HG02884 (cell line): ENCODE results near the gene TNS1.
"Not testable (repeated sequence)": the region's sequence is repeated elsewhere in the genome, so short reads cannot be mapped to it uniquely, and the experiment has no call there.

ENCODE experiments used
- ATAC-seq: cut with Tn5 transposase; IDR thresholded peaks from one replicate; pipeline ENCODE4 v1.9.1; 2021; ENCODE audit warnings: mild to moderate bottlenecking, moderate library complexity; ENCODE audit not compliant: unreplicated experiment

TNS1 gene

DNA sequence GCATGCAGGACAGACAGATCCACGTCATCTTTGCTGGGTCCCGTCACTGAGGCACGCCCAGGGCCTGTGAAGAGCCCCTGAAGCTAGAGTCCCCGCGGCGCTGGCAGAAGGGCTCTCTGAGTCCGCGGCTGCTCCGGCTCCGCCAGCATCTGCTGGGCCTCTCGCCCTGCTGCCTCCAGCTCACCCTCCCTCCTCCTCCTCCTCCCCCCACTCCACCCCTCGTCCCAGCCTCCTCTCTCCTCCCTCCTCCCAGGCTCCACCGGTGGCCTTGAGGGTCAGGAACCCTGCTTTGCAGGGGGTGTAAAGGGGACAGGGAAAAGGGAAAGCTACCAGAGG lies at the start of gene TNS1:
Gene TNS1, minus strand, starts transcription at position 151 of the 336 bp plus-strand sequence. Its CDS starts 123 bp downstream, at position 28.
- ATAC-seq: no peak

DNA sequence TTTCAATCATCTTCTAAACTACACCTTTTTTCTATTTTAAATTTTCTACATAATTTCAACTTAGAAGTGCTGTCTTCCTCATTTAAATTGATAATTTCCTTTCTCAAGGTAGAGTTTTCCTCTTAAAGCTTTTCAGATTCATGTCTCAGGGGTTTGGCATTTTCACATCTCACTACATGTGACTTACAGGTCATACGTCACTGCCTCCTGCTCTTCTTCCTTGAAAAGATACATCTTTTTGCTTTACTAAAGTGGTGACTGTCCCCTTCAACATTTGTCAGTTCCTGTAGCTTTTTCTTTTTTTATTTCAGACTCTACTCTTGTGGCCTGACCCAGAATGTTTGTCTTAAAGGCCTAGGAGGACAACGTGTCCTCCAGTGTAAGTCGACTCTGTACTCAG lies 49.1 kb upstream of the TNS1 start:
- ATAC-seq: no peak

DNA sequence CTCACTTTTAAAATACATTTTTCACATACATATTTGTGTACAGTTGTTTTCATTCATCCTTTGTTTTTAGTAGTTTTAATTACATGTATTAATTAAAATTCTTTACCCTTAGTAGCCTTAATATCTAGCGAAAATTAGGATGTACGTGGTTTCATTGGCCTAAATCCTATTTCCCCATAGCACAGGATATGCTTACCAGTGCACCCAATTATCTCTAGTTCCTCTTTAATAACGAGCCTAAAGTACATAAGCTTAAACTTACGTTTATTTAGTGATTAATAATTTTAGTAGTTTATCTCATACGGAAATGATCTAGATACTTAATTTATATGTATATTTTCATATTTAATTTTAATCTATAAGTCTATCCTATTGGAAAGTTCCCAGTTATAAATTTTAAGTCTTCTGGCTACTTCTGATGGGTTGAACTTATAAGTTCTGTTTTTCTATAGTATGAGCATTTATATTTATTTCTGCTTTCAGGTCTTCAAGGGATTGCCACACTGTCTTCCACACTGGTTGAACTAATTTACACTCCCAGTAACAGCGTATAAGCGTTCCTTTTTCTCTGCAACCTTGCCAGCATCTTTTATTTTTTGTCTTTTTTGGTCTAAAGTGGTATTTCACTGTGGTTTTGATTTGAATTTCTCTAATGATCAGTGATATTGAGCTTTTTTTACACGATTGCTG lies 44.9 kb upstream of the TNS1 start:
- ATAC-seq: no peak

DNA sequence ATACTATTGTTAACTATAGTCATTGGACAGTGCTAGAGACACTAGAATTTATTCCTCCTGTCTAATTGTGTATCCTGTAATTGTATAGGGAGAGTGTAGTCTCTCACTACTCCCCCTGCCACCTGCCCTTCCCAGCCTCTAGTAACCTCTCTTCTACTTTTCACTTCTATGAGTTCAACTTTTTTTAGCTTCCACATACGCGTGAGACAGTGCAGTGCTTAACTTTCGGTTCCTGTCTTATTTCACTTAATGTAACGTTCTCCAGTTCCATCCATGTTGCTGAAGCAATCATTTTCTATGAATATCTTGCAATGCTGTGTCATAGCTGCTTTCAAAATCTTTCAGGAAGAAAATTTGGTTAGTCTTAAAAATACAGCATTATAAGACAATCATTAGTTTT lies 43.4 kb upstream of the TNS1 start:
- peak; percentile 79 for ATAC-seq

DNA sequence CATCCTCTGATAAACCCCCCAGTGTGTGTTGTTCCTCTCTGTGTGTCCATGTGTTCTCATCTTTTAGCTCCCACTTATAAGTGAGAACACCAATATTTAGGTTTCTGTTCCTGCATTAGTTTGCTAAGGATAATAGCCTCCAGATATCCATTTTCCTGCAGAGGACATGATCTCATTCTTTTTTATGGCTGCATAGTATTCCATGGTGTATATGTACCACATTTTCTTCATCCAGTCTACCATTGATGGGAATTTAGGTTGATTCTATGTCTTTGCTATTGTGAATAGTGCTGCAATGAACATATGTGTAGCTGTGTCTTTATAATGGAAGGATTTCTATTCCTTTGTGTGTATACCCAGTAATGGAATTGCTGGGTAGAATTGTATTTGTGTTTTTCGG lies 41.8 kb upstream of the TNS1 start:
- not testable (repeated sequence) for ATAC-seq

DNA sequence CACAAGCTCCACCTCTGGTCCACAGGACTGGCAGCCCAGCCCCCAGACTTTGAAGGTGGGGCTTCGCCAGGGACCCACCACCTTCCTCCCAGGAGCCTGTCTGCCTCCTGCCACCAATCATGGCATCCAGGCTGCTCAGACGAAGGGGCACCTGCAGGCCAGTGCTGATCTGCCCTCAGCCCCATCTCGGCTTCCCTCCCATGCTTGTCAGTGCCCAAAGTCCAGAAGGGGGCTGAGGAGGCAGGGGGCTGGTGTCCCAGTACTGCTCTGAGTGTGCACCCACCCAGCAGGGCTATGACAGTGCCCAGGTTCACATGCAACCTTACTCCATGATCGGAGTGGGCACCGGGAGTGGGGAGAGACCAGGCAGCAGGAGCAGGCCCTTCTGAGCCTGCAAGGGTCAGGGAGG lies 40.9 kb upstream of the TNS1 start:
- no peak for ATAC-seq

DNA sequence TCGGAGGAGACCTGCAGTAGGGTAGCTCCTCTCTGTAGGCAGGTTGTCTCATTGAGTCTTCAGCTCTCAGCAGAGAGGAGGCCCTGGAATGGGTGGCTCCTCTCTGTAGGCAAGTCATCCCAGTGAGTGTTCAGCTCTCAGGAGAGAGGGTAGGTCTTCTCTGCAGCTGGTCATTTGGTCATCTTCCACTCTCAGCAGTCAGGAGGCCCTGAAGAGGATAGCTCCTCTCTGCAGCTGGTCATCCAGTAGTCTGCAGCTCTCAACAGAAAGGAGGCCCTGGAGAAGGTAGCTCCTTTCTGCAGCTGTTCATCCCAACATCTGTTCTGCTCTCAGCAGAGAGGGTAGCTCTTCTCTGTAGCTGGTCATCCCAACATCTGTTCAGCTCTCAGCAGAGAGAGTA lies 40.3 kb upstream of the TNS1 start:
- no peak for ATAC-seq

DNA sequence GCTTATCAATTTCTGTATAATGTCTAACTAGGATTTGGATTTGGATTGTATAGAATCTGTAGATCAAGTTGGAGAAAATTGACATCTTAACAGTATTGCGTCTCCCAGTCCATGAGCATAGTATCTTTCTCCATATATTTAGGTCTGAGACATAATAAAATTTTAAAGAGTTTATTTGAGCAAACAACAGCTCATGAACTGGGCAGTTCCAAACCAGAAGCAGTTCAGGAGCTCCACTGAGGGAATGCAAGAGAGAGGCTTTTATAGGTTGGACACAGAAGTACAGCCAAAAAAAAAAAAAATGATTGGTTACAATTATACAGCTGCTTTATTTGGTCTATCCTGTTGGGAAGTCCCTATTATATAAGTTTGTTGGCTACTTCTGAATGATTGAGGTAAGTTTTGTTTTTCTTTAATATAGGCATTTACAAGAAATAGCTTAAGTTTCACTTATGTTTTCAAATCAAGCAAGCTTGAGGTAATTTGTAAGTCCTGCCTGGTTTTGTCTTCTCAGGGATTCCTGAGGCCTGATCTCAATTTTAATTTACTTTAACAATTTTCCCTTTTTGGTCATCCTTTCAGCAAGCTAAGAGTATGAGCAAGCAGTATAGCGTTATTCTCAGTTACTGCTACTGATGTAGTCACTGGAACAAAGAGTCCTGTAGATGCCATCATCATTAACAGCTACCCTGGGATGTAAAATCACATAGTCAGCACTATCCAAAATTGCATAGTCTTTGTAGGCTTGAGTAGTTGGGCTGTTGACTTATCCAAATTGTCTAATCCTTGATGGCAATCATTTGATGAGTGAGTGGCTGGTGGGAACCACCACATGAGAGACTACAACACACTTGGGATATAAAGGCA lies 38.7 kb upstream of the TNS1 start:
- no peak for ATAC-seq

DNA sequence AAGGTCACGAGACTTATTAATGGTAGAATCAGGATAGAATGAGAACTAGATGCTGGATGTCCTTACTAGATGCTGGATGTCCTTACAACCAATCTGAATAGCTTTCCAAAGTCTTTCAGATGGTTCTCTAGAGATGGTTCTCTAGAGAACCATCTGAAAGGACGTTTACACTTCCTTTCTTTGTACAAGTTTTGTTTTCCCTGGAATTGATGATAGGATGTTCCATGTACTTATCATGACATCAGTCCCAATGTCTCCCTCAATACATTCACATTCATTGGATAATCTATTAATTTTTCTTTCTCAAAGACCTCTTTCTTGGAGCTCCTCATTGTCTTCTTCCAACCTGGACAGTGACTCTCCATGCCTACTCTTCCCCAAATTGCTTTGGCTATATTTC lies 38.1 kb upstream of the TNS1 start:
- ATAC-seq: no peak

DNA sequence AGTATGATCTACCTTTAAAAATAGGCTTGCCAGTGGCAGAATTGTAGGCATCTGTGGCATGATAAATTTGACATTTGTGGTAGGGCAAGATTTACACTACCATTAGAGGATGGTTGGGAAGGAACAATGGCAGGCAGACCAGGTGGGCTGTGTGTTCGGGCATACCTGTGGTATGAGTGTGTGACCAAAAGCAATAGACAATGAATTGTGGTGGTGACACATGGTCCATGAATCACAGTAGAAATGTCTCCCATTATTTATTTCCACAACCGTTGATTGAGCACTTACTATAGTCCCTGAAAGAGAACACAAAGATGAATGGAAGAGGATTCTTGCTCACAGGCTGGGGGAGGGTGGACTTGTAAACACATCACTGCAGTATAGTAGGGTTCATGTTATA lies 36.4 kb upstream of the TNS1 start:
- ATAC-seq: no peak

DNA sequence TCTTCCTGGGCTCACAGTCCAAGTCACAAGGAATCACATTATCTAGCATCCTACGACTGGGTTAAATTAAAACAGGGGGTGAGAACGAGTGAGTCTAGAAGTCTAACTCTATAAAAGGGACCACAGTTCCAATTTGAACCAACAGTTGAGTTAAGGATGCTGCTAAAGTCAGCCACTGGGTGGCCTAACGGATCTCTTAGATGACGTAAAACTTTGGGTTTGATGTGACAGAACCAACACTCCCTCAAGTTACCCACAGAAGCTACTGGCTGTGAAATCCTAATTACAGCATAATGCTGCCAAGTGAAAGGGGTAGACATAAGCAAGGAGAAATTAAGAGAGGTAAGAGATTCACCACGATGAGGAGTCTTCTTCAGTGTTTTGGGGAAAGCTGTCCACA lies 33.6 kb upstream of the TNS1 start:
- no peak for ATAC-seq

DNA sequence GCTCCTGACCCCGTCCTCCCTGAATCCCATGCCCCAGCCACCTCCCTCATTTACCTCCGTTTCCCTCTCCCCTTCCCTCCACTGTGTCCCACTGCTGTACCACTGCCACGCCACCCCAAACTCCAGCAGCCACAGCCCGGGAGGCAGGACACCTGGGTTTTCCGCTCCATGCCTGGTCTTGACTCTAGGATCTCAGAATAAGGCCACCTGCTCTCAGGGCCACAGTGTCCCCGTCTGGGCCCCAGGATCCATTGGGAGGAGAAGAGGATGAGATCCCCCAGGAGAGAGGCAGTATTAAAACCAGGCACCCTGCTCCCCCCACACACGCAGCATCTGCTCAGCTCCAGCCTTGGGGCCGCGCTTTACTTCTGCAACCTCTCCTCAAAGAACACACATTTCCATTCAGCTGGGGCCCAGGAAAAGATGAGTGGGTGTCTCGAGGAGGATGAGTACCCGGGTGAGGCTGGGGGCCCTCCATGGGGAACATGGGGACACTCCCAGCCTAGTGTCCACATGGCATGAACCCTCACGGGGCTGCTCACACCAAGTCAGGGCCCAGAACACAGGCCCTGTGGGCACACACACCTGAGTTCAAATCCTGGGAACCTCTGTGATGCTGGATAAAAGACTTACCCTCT lies 32.8 kb upstream of the TNS1 start:
- no peak for ATAC-seq

DNA sequence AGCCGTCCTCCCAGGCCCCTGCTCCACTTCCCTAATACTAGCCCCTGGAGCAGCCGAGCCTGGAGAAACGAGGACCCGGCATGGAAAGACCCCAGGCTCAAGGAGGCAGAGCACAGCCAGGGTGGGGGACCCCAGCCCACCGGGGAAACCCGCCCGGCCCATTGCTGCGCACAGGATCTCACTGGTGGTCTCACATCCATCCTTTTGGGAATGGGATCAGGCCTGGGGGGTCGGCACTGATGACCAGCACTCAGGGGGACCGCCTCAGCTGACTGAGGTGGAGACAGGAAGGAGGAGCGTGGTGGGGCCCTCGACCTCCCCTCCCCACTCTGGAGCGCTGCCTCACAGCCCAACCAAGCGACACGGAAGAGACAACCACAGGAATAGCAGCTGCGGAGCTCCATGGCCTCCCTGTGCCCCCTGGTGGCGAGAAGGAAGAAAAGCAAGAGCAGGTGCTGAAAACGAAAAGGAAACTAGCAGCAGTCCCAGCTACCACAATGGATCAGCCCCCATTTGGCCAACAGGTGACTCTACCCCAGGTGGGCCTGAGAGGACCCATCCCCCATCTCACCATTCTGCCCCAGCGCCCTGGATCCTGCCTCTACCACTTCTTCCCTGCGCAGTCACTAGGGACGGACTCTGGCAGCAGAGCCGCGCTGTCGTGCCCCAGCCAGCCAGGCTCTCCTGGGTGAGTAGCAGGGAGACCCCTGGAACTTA lies 31.9 kb upstream of the TNS1 start:
- peak; percentile 88 for ATAC-seq

DNA sequence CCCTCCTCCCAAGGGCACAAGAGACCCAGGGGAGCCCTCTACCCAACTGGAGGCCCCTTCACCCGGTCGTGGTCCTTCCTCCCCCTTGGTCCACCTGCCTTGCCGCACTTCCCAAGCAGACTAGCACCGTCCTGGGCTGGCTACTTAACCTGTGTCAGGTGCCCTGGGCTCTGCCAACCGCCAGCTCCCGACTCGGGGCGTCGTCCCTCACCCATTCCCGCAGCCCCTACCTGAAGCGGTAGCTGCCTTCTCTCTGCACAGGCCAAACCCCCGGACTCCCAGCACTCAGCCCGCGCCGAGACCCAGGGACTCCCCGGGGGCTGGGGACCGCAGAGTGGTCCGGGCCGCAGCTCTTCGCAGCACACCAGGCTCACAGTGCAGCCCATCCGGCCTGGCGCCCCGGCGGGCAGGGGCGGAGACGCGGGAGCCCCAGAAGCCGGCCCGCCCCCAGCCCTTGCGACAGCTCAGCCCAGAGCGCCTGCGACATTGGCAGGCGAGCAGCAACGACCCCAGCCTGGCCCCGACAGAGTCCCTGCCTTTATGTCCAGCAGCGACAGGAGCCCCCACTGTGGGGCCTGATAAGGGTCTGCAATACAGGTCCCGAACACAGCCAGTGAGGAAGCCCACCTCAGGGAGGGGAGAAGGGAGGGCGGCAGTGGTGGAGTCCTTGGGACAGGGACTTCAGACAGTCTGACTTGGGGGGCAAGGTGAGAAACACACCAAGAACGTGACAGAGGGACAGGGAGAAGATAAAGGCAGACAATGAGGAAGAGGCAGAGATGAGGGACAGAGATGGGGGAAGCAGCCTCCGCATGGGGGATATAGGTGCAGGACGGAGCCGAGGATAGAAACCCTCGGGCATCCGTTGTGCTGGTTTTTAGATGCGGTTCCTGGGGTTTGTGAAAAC lies 31.0 kb upstream of the TNS1 start:
- no peak for ATAC-seq

DNA sequence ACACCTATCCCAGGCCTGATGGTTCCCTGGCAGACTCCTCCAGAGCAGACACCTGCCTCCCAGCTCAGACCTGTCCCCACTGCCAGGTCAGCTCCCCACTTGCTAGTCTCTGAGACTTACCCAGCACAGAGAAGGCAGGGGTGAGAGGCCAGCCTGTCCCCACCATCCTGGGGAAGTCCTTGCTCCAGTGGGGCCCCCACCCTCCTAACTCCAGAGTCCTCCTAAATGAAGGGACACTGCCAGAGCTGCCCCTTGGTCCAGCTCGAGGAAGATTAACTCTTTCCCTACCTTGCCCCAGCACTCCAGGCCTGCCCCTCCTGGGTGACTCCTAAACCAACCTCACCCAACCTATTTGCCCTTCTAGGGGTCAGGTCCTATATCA lies 30.4 kb upstream of the TNS1 start:
- no peak for ATAC-seq

DNA sequence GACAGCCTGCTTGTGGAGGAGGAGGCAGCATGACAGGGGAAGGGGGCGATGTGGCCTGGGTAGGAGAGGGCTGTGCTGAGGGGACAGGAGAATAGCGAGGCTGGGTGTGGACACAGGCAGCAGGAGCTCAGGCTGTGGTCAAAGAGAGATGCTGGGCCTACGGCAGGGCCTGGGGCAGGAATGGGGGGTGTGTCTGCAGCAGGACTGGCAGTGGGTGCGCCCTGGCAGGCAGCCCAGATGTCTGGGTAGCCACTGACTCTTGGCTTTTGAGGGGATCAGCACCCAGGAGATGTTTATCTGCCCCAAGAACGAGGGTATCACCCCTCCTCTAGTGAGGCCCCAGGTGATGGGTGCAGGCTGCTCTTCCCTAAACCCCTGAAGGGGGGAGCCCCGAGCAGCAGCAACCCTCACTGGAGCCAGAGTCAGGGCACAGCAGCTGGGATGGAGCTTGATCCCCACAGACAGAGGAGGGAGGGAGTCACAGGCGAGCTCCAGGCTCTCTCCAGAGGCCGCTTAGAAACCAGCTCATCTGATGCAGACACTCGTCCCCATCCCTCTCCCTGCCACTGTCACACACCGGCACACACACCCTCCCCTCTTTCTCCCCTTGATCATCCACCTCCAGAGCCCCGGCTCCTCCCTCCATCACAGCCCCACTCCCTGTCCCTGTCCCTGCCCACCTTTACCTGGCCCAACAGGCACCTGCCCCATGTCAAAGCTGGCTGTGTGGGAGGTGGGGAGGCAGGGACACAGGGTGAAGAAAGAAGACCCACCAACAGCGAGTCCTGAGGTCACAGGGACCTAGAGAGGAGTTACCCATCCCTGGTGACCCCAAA lies 29.8 kb upstream of the TNS1 start:
- no peak for ATAC-seq

DNA sequence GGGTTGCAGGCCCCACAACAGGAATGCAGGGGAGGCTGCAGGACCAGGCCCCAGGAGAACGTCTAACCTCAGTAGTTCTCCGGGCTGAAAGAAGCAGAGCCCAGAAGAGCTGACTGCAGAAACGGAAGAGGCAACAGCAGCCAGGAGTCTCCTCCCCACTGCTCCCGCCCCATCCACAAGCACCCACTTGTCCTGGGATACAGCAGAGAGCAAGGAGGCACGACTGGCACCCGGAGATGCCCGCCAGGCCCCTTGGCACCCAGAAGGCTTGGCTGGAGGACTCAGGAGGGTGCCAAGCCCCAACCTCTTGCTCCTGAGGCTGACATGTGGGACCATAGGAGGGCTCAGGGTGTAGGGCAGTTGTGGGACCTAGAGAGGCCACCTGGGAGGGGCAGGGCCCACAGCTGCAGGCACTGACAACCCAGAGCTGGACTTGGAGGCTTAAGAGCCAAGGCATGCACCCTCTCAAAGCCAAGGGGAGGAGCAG lies 29.0 kb upstream of the TNS1 start:
- no peak for ATAC-seq

DNA sequence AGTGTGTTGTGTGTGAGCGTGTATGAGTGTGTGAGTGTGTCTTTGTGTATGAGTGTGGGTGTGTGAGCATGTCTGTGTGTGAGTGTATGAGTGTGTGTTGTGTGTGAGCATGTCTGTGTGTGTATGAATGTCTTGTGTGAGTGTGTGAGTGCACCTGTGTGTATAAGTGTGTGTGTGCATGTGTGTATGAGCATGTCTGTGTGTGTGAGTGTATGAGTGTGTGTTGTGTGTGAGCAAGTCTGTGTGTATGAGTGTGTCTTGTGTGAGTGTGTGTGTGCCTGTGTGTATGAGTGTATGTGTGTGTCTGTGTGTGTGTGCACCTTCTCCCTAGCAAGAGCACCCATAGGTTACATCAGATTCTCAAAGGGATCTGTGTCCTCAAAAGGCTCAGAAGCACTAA lies 28.5 kb upstream of the TNS1 start:
- ATAC-seq: no peak

DNA sequence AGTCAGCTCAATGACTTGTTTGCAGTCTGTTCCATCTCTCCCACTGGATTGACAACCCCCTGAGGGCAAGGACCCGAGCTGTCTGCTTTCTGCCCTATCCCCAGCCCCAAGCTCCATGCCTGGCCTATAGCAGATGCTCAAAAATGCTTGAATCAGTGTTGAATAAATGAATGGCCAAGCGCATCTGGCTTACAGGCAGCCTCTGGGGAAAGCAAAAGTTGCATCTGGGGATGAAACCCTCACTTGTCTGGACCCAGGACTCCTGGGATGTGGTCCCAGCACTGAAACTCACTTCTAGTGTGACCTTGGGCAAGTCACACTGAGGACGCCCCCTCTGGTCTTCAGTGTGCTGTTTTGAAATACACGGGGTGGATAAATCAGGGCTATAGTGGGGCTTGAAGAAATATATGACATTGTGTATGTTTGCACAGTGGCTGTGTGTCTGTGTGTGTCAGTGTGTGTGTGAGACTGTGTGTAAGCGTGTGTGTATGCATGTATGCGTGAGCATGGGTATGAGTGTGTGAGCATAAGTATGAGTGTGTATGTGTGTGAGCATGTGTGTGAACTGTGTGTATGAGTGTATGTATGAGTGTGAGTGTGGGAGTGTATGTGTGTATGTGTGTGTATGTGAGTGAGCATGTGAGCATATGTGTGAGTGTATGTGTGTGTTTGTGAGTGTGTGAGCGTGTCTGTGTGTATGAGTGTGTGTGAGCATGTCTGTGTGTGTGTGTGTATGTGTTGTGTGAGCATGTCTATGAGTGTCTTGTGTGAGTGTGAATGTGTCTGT lies 27.8 kb upstream of the TNS1 start:
- ATAC-seq: no peak
